BE2C (cell line): ENCODE results near the gene NTMT1.
"Not testable (repeated sequence)": the region's sequence is repeated elsewhere in the genome, so short reads cannot be mapped to it uniquely, and the experiment has no call there.

Experiments
- DNase-seq: peaks from one replicate; pipeline ENCODE4 v3.0.0-alpha.2; 2020
- H3K27me3 ChIP-seq: fragments of 250-450 bp; sonication (Bioruptor Pico); 2 replicates; pipeline ENCODE4 v1.5.1; 2020; ENCODE audit warnings: mild to moderate bottlenecking
- H3K36me3 ChIP-seq: fragments of 250-450 bp; sonication (Bioruptor Pico); 2 replicates; pipeline ENCODE4 v1.5.1; 2020; ENCODE audit warnings: mild to moderate bottlenecking
- H3K4me1 ChIP-seq: fragments of 250-450 bp; sonication (Bioruptor Pico); 2 replicates; pipeline ENCODE4 v1.5.1; 2020
- H3K4me3 ChIP-seq: 2 replicates; pipeline ENCODE4 v1.5.1; 2011; ENCODE audit warnings: low read depth, low read length
- H3K9me3 ChIP-seq: fragments of 250-450 bp; sonication (Bioruptor Pico); 2 replicates; pipeline ENCODE4 v1.5.1; 2020
- CTCF ChIP-seq: IDR thresholded peaks from 2 replicates; pipeline ENCODE4 v1.5.1; 2012; ENCODE audit warnings: mild to moderate bottlenecking, low read depth, low read length

Gene NTMT1

DNA sequence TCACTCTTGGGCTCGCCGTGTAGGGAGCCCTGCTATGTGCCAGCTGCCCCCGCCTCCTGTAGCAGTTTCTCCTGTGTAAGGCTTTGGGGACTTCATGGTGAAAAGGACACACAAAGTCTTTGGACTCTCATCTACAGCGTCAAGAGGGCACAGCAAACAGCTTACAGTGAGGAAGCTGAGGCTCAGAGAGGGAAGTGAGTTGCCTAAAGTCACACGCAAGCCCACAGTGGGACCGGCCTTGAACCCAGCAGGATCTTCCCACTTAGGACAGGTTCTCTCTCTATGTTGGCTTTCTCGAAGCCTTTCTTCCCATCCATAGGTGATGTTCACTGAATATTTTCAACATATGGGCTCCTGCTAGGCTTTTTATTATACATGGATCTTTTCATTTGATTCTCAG, 29.7 kb downstream of the NTMT1 start:
- Histone ChIP-seq H3K4me3 (no peak overlapping the region), H3K27me3 (no peaks in the 10 kb centered on the region), H3K4me1 (no peaks in the 10 kb centered on the region), H3K36me3 (no peaks in the 10 kb centered on the region), H3K9me3 (no peaks in the 10 kb centered on the region)
- no peak for TF ChIP-seq CTCF
- no peak for DNase-seq

GRCh38 chr9:129656795-129657390, 30.9 kb downstream of the NTMT1 start:
- Histone ChIP-seq H3K4me1 (no peaks in the 10 kb centered on the region), H3K9me3 (no peaks in the 10 kb centered on the region), H3K36me3 (no peaks in the 10 kb centered on the region), H3K27me3 (no peaks in the 10 kb centered on the region), H3K4me3 (no peak overlapping the region)
- DNase-seq, result no peak
- TF ChIP-seq CTCF, result no peak

DNA sequence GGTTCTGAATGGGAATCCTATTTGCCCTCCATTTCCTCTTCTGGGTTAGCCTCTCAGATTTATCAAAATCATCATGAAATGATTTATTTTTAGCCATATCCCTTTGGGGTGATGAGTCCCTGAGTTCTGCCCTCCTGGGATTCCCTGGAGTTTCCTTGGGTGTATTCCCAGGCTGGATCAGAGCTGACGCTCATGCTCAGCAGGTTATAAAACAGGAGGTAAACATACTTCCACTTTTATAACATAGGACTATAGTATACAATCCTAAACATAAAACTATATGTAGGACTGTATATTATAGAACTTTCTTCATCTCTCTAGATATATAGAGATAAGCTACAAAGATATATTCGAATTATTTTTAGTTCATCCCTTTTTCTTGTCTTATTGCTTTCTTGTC, 35.1 kb downstream of the NTMT1 start:
- DNase-seq, result no peak
- Histone ChIP-seq H3K4me3 (no peak overlapping the region), H3K36me3 (no peaks in the 10 kb centered on the region), H3K4me1 (no peaks in the 10 kb centered on the region), H3K27me3 (peaks cover 8% of the 10 kb centered on the region), H3K9me3 (no peaks in the 10 kb centered on the region)
- no peak for TF ChIP-seq CTCF

GRCh38 chr9:129662239-129662638, 36.3 kb downstream of the NTMT1 start:
- not testable (repeated sequence) for H3K4me3 ChIP-seq, H3K36me3 ChIP-seq, DNase-seq, H3K9me3 ChIP-seq, H3K27me3 ChIP-seq, H3K4me1 ChIP-seq

GRCh38 chr9:129664746-129665388, 38.9 kb downstream of the NTMT1 start:
- no peak for TF ChIP-seq CTCF
- H3K4me3 ChIP-seq, result peak overlapping the region; percentile 33
- H3K9me3 ChIP-seq, result no peaks in the 10 kb centered on the region
- no peaks in the 10 kb centered on the region for H3K4me1 ChIP-seq
- no peak for DNase-seq
- no peaks in the 10 kb centered on the region for H3K36me3 ChIP-seq
- peaks cover 8% of the 10 kb centered on the region for H3K27me3 ChIP-seq

GRCh38 chr9:129665389-129665775, 39.4 kb downstream of the NTMT1 start, which contains the start of gene PRRX2:
PRRX2 (plus strand) TSS chr9:129665647; CDS start chr9:129665868, 221 bp downstream.
- peak; percentile 48 for DNase-seq
- H3K9me3 ChIP-seq, result no peaks in the 10 kb centered on the region
- H3K27me3 ChIP-seq, result peaks cover 8% of the 10 kb centered on the region
- peak within 1 kb of the TSS; percentile 33 for H3K4me3 ChIP-seq
- no peaks in the 10 kb centered on the region for H3K36me3 ChIP-seq
- no peak for TF ChIP-seq CTCF
- H3K4me1 ChIP-seq, result no peaks in the 10 kb centered on the region
